Smooth muscle cell (in vitro differentiated cells): ENCODE measurements around the gene CHN2. TPM values are rescaled to one million over a fixed set of nuclear protein-coding genes. Genes with fewer than 3 reads are reported as not detected.

ENCODE experiments used
- DNase-seq: peaks from one replicate; lab custom pipeline; 2025; ENCODE audit not compliant: unreplicated experiment; lab: John Stamatoyannopoulos, UW
- H2AFZ ChIP-seq: fragments of 200-600 bp; sonication (generic); 2 replicates; pipeline ENCODE4 v1.6.0; 2016; ENCODE audit warnings: antibody characterized with exemption, low read depth, mild to moderate bottlenecking
- H3F3A ChIP-seq: fragments of 200-600 bp; sonication (generic); 2 replicates; pipeline ENCODE4 v1.6.0; 2017; ENCODE audit warnings: antibody characterized with exemption, low read depth
- H3K27ac ChIP-seq: fragments of 200-600 bp; sonication (generic); 2 replicates; pipeline ENCODE4 v1.5.1; 2016; ENCODE audit warnings: low read depth, mild to moderate bottlenecking
- H3K27me3 ChIP-seq: fragments of 200-600 bp; sonication (generic); 2 replicates; pipeline ENCODE4 v1.6.1; 2016; ENCODE audit warnings: low read depth, mild to moderate bottlenecking
- H3K36me3 ChIP-seq: fragments of 200-600 bp; sonication (generic); 2 replicates; pipeline ENCODE4 v1.5.1; 2016; ENCODE audit warnings: low read depth
- H3K4me1 ChIP-seq: fragments of 200-600 bp; sonication (generic); 2 replicates; pipeline ENCODE4 v1.5.1; 2016; ENCODE audit warnings: low read depth
- H3K4me2 ChIP-seq: fragments of 200-600 bp; sonication (generic); 2 replicates; pipeline ENCODE4 v1.6.0; 2016; ENCODE audit warnings: mild to moderate bottlenecking
- H3K4me3 ChIP-seq: fragments of 200-600 bp; sonication (generic); 2 replicates; pipeline ENCODE4 v1.5.1; 2016; ENCODE audit warnings: mild to moderate bottlenecking
- H3K79me2 ChIP-seq: fragments of 200-600 bp; sonication (generic); 2 replicates; pipeline ENCODE4 v1.6.0; 2016; ENCODE audit warnings: low read depth, mild to moderate bottlenecking
- H3K9ac ChIP-seq: fragments of 200-600 bp; sonication (generic); 2 replicates; pipeline ENCODE4 v1.6.0; 2016; ENCODE audit warnings: low read depth
- H3K9me3 ChIP-seq: fragments of 200-600 bp; sonication (generic); replicated peaks from 2 replicates; pipeline ENCODE4 v1.5.1; 2016; ENCODE audit warnings: low read depth
- H4K20me1 ChIP-seq: fragments of 200-600 bp; sonication (generic); 2 replicates; pipeline ENCODE4 v1.6.0; 2016; ENCODE audit warnings: low read depth
- WGBS: methylation state at CpG from one replicate; pipeline ENCODE4 v1.1.7; 2016; ENCODE audit warnings: low lambda C conversion rate; 5-methylcytosine and 5-hydroxymethylcytosine counted together
- polyA plus RNA-seq: library from polyadenylated mRNA; unstranded; fragments of >200 nt; fragmentation: Nextera tagmentation; extraction: Ambion mirVana; gene quantifications from 2 replicates; pipeline ENCODE4 v1.2.1, GENCODE V29; 2016
- total RNA-seq: library from RNA; depleted of rRNA; stranded (reverse); fragments of >200 nt; gene quantifications from 2 replicates; pipeline ENCODE4 v1.2.3, GENCODE V29; 2014
- TF ChIP-seq, protein P1 (sequence below): fragments of 200-600 bp; sonication (generic); IDR thresholded peaks from 2 replicates; pipeline ENCODE4 v1.5.1; 2017; ENCODE audit warnings: borderline replicate concordance, mild to moderate bottlenecking, antibody characterized with exemption; ENCODE audit not compliant: insufficient read depth, poor library complexity, severe bottlenecking

CHN2 gene
- total RNA-seq: 14.0 and 20.7 TPM in 2 replicates
- polyA plus RNA-seq: 7.4 and 15.7 TPM in 2 replicates

DNA sequence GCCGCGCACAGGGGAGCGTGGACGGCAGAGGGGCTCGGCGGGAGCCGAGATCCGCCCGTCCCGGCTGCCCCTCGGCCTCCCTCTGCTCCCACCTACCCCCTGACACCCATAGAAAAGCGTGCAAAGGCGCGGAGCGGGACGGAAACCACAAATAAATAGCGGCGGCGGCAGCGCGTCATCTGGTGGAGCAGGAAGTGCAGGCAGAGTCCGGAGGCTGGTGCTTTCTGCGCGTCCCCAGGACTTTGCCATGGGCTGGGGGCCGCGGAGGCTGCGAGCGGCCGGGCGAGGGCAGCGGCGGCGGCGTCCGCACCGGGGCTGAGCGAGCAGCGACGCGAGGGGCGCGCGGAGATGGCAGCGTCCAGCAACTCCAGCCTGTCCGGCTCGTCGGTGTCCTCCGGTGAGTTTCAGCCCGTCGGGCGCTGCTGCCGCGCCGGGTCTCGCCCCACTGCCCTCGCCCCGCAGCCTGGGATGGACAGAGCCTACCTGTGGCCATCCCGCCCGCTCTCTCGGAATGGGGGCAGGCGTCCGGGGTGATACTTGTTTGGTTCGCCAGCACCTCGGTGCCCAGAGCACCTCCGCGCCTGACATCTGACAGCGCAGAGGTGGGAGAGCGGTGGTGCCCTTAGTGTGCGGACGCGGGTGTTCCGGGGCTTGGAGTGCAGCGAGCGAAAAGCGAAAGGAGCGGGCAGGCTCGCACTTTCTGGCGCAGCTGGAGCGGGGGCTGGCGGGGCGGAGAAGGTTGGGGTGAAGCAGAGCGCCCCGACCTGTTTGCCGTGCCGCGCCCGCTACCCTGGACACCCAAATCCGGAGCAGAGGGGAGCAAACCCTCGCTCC is at the start of gene CHN2:
TSS of gene CHN2 (plus strand) at position 182 of the 834 bp plus-strand sequence.
- no peak within 1 kb of the TSS for H3K27ac ChIP-seq
- H2AFZ ChIP-seq: peak within 1 kb of the TSS; percentile 94
- H3K79me2 ChIP-seq: peaks cover 14% of the 10 kb centered on the region
- TF ChIP-seq, protein P1, sequence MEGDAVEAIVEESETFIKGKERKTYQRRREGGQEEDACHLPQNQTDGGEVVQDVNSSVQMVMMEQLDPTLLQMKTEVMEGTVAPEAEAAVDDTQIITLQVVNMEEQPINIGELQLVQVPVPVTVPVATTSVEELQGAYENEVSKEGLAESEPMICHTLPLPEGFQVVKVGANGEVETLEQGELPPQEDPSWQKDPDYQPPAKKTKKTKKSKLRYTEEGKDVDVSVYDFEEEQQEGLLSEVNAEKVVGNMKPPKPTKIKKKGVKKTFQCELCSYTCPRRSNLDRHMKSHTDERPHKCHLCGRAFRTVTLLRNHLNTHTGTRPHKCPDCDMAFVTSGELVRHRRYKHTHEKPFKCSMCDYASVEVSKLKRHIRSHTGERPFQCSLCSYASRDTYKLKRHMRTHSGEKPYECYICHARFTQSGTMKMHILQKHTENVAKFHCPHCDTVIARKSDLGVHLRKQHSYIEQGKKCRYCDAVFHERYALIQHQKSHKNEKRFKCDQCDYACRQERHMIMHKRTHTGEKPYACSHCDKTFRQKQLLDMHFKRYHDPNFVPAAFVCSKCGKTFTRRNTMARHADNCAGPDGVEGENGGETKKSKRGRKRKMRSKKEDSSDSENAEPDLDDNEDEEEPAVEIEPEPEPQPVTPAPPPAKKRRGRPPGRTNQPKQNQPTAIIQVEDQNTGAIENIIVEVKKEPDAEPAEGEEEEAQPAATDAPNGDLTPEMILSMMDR: no peak
- peak within 1 kb of the TSS; percentile 86 for H3K4me2 ChIP-seq
- WGBS: 1% methylated on average over 85 of the region's 89 CpGs
- peaks cover 61% of the 10 kb centered on the region for H3K27me3 ChIP-seq
- peak within 1 kb of the TSS; percentile 54 for H3K9ac ChIP-seq
- H4K20me1 ChIP-seq: no peaks in the 10 kb centered on the region
- no peaks in the 10 kb centered on the region for H3K36me3 ChIP-seq
- H3K4me3 ChIP-seq: peak within 1 kb of the TSS; percentile 82
- H3K4me1 ChIP-seq: peaks cover 5% of the 10 kb centered on the region
- H3K9me3 ChIP-seq: no peaks in the 10 kb centered on the region
- DNase-seq: peak; percentile 30
- no peaks in the 10 kb centered on the region for H3F3A ChIP-seq

DNA sequence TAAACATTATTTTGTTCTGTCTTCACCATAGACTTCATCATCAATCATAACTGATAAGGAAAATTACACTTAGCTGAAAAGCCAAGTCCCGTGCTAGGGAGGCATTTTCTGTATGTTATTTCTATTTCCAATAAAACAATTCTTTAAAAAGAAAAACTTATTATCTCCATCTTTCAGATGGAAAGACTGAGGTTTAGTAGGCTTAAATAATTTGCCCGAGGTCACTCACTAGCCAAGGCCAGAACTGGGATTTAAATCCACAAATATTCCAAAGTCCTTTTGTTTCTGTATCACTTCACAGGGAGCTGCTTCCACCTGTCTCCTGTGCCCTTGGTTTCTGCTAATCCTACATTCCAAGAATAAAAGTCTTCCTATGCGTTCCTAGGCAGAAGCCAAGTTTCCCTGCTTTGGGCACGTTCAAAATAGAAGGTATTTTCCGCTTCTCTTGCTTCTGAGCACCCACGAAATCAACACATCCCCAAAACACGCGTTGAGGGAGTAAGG is 49.0 kb upstream of the CHN2 start:
- peak overlapping the region; percentile 77 for H2AFZ ChIP-seq
- H3K4me3 ChIP-seq: peak overlapping the region; percentile 54
- no peaks in the 10 kb centered on the region for H3K79me2 ChIP-seq
- TF ChIP-seq, protein P1: no peak
- DNase-seq: no peak
- H3K4me1 ChIP-seq: peaks cover 8% of the 10 kb centered on the region
- WGBS: 18% methylated on average over 8 of the region's 8 CpGs
- H3K9ac ChIP-seq: no peak overlapping the region
- H3K4me2 ChIP-seq: peak overlapping the region; percentile 85
- no peak overlapping the region for H3K27ac ChIP-seq
- H3K27me3 ChIP-seq: peaks cover 36% of the 10 kb centered on the region
- no peaks in the 10 kb centered on the region for H3K9me3 ChIP-seq
- no peaks in the 10 kb centered on the region for H3F3A ChIP-seq
- no peaks in the 10 kb centered on the region for H3K36me3 ChIP-seq
- H4K20me1 ChIP-seq: no peaks in the 10 kb centered on the region

DNA sequence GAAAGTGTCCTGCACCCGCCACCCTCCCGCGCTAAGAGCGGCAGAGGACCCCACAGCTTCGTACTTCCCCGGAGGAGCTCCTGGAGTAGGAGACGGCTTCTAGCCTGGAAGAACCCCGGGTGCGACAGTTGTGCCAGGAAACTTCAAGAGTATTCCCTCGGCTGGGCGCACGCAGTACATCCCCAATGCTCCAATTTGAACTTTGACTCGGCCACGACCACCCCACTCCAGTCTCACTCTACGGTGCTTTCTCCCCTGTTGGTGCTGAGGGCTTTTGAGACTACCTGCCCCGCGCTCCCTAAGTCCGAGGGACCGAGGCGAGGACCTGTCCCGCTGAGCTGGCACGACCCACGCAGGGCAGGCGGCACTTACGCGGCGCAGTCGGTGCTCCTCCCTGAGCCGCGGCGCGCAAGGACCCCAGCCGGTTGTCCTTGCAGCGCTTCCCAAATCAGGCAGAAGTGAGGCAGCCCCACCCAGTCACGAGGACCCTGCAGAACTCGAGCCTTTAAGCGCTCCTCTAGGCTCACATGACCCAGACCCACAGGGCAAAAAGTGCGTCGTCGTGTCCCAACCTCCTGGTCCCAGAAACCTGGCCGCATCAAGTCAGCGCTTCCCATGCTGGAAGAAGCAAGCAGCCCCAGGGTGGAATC is 48.4 kb upstream of the CHN2 start, which contains the start of gene CPVL:
TSS of gene CPVL (minus strand) at position 481 of the 650 bp plus-strand sequence. CDS start 25,476 bp downstream, outside the sequence.
- H3K9me3 ChIP-seq: no peaks in the 10 kb centered on the region
- no peak within 1 kb of the TSS for H3K9ac ChIP-seq
- no peaks in the 10 kb centered on the region for H3K79me2 ChIP-seq
- DNase-seq: no peak
- no peaks in the 10 kb centered on the region for H3K36me3 ChIP-seq
- H4K20me1 ChIP-seq: no peaks in the 10 kb centered on the region
- H3K4me1 ChIP-seq: peaks cover 7% of the 10 kb centered on the region
- peak within 1 kb of the TSS; percentile 54 for H3K4me3 ChIP-seq
- H3K4me2 ChIP-seq: peak within 1 kb of the TSS; percentile 85
- H2AFZ ChIP-seq: peak within 1 kb of the TSS; percentile 77
- no peaks in the 10 kb centered on the region for H3F3A ChIP-seq
- 1% methylated on average over 41 of the region's 42 CpGs for WGBS
- H3K27ac ChIP-seq: no peak within 1 kb of the TSS
- TF ChIP-seq, protein P1: no peak
- peaks cover 36% of the 10 kb centered on the region for H3K27me3 ChIP-seq
